Measurements from ENCODE around the gene CFAP92. TPM values are rescaled to one million over a fixed set of nuclear protein-coding genes. Genes with fewer than 3 reads are reported as not detected.
A peak's percentile ranks its signal among the peaks of the same experiment; 100 is the strongest.

Gene CFAP92
- total and polyA plus RNA-seq, 4 experiments from 2014 or later: 0.38 to 0.47 TPM; not detected in 2

- CTCF ChIA-PET (ENCODE audit: partially characterized antibody): interaction anchor here (1.1 to 2.6 kb wide), 4 partner anchors 10 to 340 kb away, joined by 4 to 12 read pairs (median 6); no protein-coding TSS in a partner anchor
These were observed 26.8 kb upstream of the CFAP92 start for GRCh38 chr3:129020691-129021090.

GRCh38 chr3:129019266-129019665 is 25.4 kb upstream of the CFAP92 start:
- CTCF ChIA-PET (ENCODE audit: partially characterized antibody): interaction anchor here (1.1 to 2.6 kb wide), 5 partner anchors 9 to 339 kb away, joined by 4 to 12 read pairs (median 7); no protein-coding TSS in a partner anchor
- H3K4me1 Mint-ChIP-seq: peaks cover 32 to 50% (median 41%) of the 10 kb centered on the region in 4 donors

More at GRCh38 chr3:129020691-129021090, 26.8 kb upstream of the CFAP92 start:
- H3K9me3 ChIP-seq (ENCODE audit: control insufficient read depth in 1 of 2, low read length in 2 of 2): no peaks in the 10 kb centered on the region
- DNase-seq: no peak
- H3K4me1 ChIP-seq (ENCODE audit: insufficient read depth, low read length): peaks cover 27% of the 10 kb centered on the region
- no peak overlapping the region for H3K27ac Mint-ChIP-seq
- H3K4me1 Mint-ChIP-seq: peaks cover 23 to 47% (median 33%) of the 10 kb centered on the region in 4 donors
- no peaks in the 10 kb centered on the region for H3K36me3 Mint-ChIP-seq
- H3K27me3 ChIP-seq (ENCODE audit: insufficient read depth, low read length): no peaks in the 10 kb centered on the region
- POLR2A ChIA-PET (ENCODE audit: partially characterized antibody): no interaction called here
- no peak overlapping the region for H3K4me3 ChIP-seq (ENCODE audit: low read length in 2 of 2)
- no peaks in the 10 kb centered on the region for H3K36me3 ChIP-seq (ENCODE audit: insufficient read depth, low read length)
- H3K9me3 Mint-ChIP-seq: no peaks in the 10 kb centered on the region
- H3K4me3 Mint-ChIP-seq: no peak overlapping the region
- no peak overlapping the region for H3K27ac ChIP-seq (ENCODE audit: low read depth, low read length)
- H3K27me3 Mint-ChIP-seq: no peaks in the 10 kb centered on the region
- intact Hi-C loops (cut with micrococcal nuclease): no loop called here

GRCh38 chr3:129018751-129019150 is 24.9 kb upstream of the CFAP92 start:
- H3K4me3 ChIP-seq (ENCODE audit: low read length in 2 of 2): no peak overlapping the region
- DNase-seq: no peak
- ChIA-PET CTCF (ENCODE audit: partially characterized antibody) (interaction anchor here (1.4 to 6.5 kb wide), 3 partner anchors 13 to 48 kb away, joined by 7 to 148 read pairs (median 12); no protein-coding TSS in a partner anchor), POLR2A (ENCODE audit: partially characterized antibody) (interaction anchor here (0.8 to 7.7 kb wide), 4 partner anchors 8 to 48 kb away, joined by 3 to 150 read pairs (median 18); no protein-coding TSS in a partner anchor)
- peak overlapping the region in 3 of 8 donors; percentile 20 to 50 (median 39) for H3K4me3 Mint-ChIP-seq
- no peaks in the 10 kb centered on the region for H3K36me3 Mint-ChIP-seq
- H3K9me3 ChIP-seq (ENCODE audit: control insufficient read depth in 1 of 2, low read length in 2 of 2): no peaks in the 10 kb centered on the region
- no peaks in the 10 kb centered on the region for H3K27me3 Mint-ChIP-seq
- H3K27me3 ChIP-seq (ENCODE audit: insufficient read depth, low read length): no peaks in the 10 kb centered on the region
- H3K4me1 Mint-ChIP-seq: peaks cover 32 to 54% (median 43%) of the 10 kb centered on the region in 4 donors
- no peaks in the 10 kb centered on the region for H3K9me3 Mint-ChIP-seq
- peak overlapping the region; percentile 64 for H3K27ac ChIP-seq (ENCODE audit: low read depth, low read length)
- peak overlapping the region; percentile 42 to 94 (median 80) for H3K27ac Mint-ChIP-seq
- peaks cover 36% of the 10 kb centered on the region for H3K4me1 ChIP-seq (ENCODE audit: insufficient read depth, low read length)
- intact Hi-C loops (cut with micrococcal nuclease): no loop called here
- H3K36me3 ChIP-seq (ENCODE audit: insufficient read depth, low read length): no peaks in the 10 kb centered on the region

More at GRCh38 chr3:129019266-129019665, 25.4 kb upstream of the CFAP92 start:
- Histone ChIP-seq H3K36me3 (ENCODE audit: insufficient read depth, low read length) (no peaks in the 10 kb centered on the region), H3K4me1 (ENCODE audit: insufficient read depth, low read length) (peaks cover 36% of the 10 kb centered on the region), H3K4me3 (ENCODE audit: low read length in 2 of 2) (no peak overlapping the region), H3K27me3 (ENCODE audit: insufficient read depth, low read length) (no peaks in the 10 kb centered on the region), H3K27ac (ENCODE audit: low read depth, low read length) (no peak overlapping the region), H3K9me3 (ENCODE audit: control insufficient read depth in 1 of 2, low read length in 2 of 2) (no peaks in the 10 kb centered on the region)
- no peaks in the 10 kb centered on the region for H3K27me3 Mint-ChIP-seq
- DNase-seq: no peak
- intact Hi-C loops (cut with micrococcal nuclease): no loop called here
- peak overlapping the region in 2 of 7 donors; percentile 80 to 94 for H3K27ac Mint-ChIP-seq
- no peak overlapping the region for H3K4me3 Mint-ChIP-seq
- no peaks in the 10 kb centered on the region for H3K36me3 Mint-ChIP-seq
- POLR2A ChIA-PET (ENCODE audit: partially characterized antibody): no interaction called here
- H3K9me3 Mint-ChIP-seq: no peaks in the 10 kb centered on the region

GRCh38 chr3:129018271-129018670 is 24.4 kb upstream of the CFAP92 start:
- Histone ChIP-seq H3K27me3 (ENCODE audit: insufficient read depth, low read length) (no peaks in the 10 kb centered on the region), H3K4me3 (ENCODE audit: low read length in 2 of 2) (no peak overlapping the region), H3K27ac (ENCODE audit: low read depth, low read length) (peak overlapping the region; percentile 64), H3K36me3 (ENCODE audit: insufficient read depth, low read length) (no peaks in the 10 kb centered on the region), H3K4me1 (ENCODE audit: insufficient read depth, low read length) (peaks cover 36% of the 10 kb centered on the region), H3K9me3 (ENCODE audit: control insufficient read depth in 1 of 2, low read length in 2 of 2) (no peaks in the 10 kb centered on the region)
- Mint-ChIP-seq H3K27ac (peak overlapping the region; percentile 80 to 99 (median 94)), H3K36me3 (no peaks in the 10 kb centered on the region), H3K4me1 (peaks cover 32 to 57% (median 44%) of the 10 kb centered on the region in 4 donors), H3K27me3 (no peaks in the 10 kb centered on the region), H3K4me3 (peak overlapping the region in 1 of 8 donors; percentile 50), H3K9me3 (no peaks in the 10 kb centered on the region)
- ChIA-PET CTCF (ENCODE audit: partially characterized antibody) (interaction anchor here (1.0 to 6.5 kb wide), 9 partner anchors 8 to 298 kb away, joined by 3 to 191 read pairs (median 58); partner anchors contain the start of gene COPG1), POLR2A (ENCODE audit: partially characterized antibody) (interaction anchor here (0.7 to 7.7 kb wide), 5 partner anchors 8 to 143 kb away, joined by 3 to 150 read pairs (median 5); no protein-coding TSS in a partner anchor)
- DNase-seq: no peak
- intact Hi-C loops (cut with micrococcal nuclease): no loop called here

- peak overlapping the region; percentile 85 to 99 (median 94) for H3K27ac Mint-ChIP-seq
- peak overlapping the region in 7 of 8 donors; percentile 22 to 82 (median 65) for H3K4me3 Mint-ChIP-seq
- Histone ChIP-seq H3K4me3 (ENCODE audit: low read length in 2 of 2) (no peak overlapping the region), H3K27ac (ENCODE audit: low read depth, low read length) (peak overlapping the region; percentile 64), H3K4me1 (ENCODE audit: insufficient read depth, low read length) (peaks cover 36% of the 10 kb centered on the region), H3K36me3 (ENCODE audit: insufficient read depth, low read length) (no peaks in the 10 kb centered on the region), H3K27me3 (ENCODE audit: insufficient read depth, low read length) (no peaks in the 10 kb centered on the region), H3K9me3 (ENCODE audit: control insufficient read depth in 1 of 2, low read length in 2 of 2) (no peaks in the 10 kb centered on the region)
- CTCF ChIA-PET (ENCODE audit: partially characterized antibody): interaction anchor here (1.0 to 6.5 kb wide), 19 partner anchors 9 to 400 kb away, joined by 3 to 191 read pairs (median 7); partner anchors contain the start of genes CFAP92, COPG1 and RAB43
- peaks cover 32 to 59% (median 44%) of the 10 kb centered on the region in 4 donors for H3K4me1 Mint-ChIP-seq
- intact Hi-C loops (cut with micrococcal nuclease): no loop called here
- DNase-seq: no peak
- H3K9me3 Mint-ChIP-seq: no peaks in the 10 kb centered on the region
- POLR2A ChIA-PET (ENCODE audit: partially characterized antibody): interaction anchor here (0.7 to 7.7 kb wide), 16 partner anchors 8 to 422 kb away, joined by 3 to 150 read pairs (median 24); partner anchors contain the start of genes CFAP92, CNBP, COPG1 and HMCES
- H3K27me3 Mint-ChIP-seq: no peaks in the 10 kb centered on the region
- H3K36me3 Mint-ChIP-seq: no peaks in the 10 kb centered on the region
These were observed 23.6 kb upstream of the CFAP92 start for GRCh38 chr3:129017484-129017899.

- peak overlapping the region in 6 of 8 donors; percentile 57 to 89 (median 83) for H3K4me3 Mint-ChIP-seq
- intact Hi-C loops (cut with micrococcal nuclease): loop anchor here (1.0 kb wide), 4 partner anchors 10 to 47 kb away; partner anchors contain the start of gene CFAP92
- ChIA-PET CTCF (ENCODE audit: partially characterized antibody) (interaction anchor here (0.6 to 6.5 kb wide), 33 partner anchors 9 to 400 kb away, joined by 3 to 191 read pairs (median 5); partner anchors contain the start of genes CFAP92, COPG1 and RAB43), POLR2A (ENCODE audit: partially characterized antibody) (interaction anchor here (0.9 to 7.7 kb wide), 26 partner anchors 8 to 423 kb away, joined by 3 to 150 read pairs (median 8); partner anchors contain the start of genes ACAD9, CFAP92, CNBP and COPG1)
- Histone ChIP-seq H3K36me3 (ENCODE audit: insufficient read depth, low read length) (no peaks in the 10 kb centered on the region), H3K27ac (ENCODE audit: low read depth, low read length) (peak overlapping the region; percentile 64), H3K9me3 (ENCODE audit: control insufficient read depth in 1 of 2, low read length in 2 of 2) (no peaks in the 10 kb centered on the region), H3K4me3 (ENCODE audit: low read length in 2 of 2) (peak overlapping the region in 1 of 2 donors; percentile 41), H3K27me3 (ENCODE audit: insufficient read depth, low read length) (no peaks in the 10 kb centered on the region), H3K4me1 (ENCODE audit: insufficient read depth, low read length) (peaks cover 36% of the 10 kb centered on the region)
- H3K27me3 Mint-ChIP-seq: no peaks in the 10 kb centered on the region
- H3K27ac Mint-ChIP-seq: peak overlapping the region; percentile 85 to 99 (median 94)
- H3K36me3 Mint-ChIP-seq: no peaks in the 10 kb centered on the region
- no peaks in the 10 kb centered on the region for H3K9me3 Mint-ChIP-seq
- DNase-seq: peak; percentile 52 to 80 (median 72)
- peaks cover 32 to 58% (median 44%) of the 10 kb centered on the region in 4 donors for H3K4me1 Mint-ChIP-seq
These were observed 23.0 kb upstream of the CFAP92 start for GRCh38 chr3:129016720-129017483.
